ENCODE data around the gene C11orf87.

- TF ChIP-seq POLR2A (IDR thresholded peaks at IDR 0.05) = no peak
- TF ChIP-seq EP300 (IDR thresholded peaks at IDR 0.05) = no peak
Observed at GRCh38 chr11:109374441-109374840, 47.5 kb upstream of the C11orf87 start.

Measured in stomach (tissue), 4 donors.